ENCODE measurements around the gene IL20RA.

Gene IL20RA, protein sequence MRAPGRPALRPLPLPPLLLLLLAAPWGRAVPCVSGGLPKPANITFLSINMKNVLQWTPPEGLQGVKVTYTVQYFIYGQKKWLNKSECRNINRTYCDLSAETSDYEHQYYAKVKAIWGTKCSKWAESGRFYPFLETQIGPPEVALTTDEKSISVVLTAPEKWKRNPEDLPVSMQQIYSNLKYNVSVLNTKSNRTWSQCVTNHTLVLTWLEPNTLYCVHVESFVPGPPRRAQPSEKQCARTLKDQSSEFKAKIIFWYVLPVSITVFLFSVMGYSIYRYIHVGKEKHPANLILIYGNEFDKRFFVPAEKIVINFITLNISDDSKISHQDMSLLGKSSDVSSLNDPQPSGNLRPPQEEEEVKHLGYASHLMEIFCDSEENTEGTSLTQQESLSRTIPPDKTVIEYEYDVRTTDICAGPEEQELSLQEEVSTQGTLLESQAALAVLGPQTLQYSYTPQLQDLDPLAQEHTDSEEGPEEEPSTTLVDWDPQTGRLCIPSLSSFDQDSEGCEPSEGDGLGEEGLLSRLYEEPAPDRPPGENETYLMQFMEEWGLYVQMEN

DNA sequence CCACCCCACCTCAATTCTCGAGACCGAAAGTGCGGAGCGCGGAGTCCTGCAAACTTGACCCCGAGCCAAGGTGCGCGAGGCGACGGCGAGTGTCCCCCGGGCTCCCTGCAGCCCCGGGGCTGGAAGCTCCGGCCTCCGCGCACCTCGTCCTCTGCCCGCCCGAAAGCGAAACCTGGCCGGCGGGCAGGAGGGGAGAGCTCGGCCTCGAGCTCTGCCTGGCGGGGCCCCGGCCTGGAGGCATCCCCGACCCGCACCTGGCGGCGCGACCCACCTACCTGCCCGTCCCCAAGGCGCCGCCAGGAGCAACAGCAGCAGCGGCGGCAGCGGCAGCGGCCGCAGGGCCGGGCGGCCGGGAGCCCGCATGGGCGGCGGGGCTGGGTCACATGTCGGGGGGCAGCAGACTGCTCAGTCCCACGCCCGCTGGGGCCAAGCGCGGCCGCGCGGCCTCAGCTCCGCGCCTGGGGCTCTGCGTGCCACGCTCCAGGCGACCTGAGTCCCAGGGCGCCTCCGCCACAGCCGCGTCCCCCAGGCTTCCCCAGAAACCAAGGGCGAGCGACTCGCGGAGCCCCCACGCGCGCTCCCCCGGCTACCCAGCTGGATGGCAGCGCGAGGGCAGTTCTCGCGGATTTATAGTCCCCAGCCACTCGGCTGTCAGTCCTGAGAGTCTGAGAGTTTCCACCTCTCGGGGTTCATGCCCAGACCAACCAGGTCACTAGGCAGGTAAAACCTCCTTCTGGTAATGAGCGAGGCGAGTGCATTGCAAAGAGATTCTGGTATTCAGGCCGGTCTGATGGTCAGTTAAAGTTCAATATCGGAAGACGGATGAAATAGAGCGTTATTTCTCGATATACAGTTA lies at the start of gene IL20RA:
IL20RA (minus strand) TSS at position 600 of the 856 bp plus-strand sequence; CDS start at position 363, 237 bp downstream.
- peak within 1 kb of the TSS; percentile 76 for H3K4me3 ChIP-seq (ENCODE audit: low read length)
- DNase-seq (ENCODE audit: low read depth): no peak
- TF ChIP-seq, protein P1, sequence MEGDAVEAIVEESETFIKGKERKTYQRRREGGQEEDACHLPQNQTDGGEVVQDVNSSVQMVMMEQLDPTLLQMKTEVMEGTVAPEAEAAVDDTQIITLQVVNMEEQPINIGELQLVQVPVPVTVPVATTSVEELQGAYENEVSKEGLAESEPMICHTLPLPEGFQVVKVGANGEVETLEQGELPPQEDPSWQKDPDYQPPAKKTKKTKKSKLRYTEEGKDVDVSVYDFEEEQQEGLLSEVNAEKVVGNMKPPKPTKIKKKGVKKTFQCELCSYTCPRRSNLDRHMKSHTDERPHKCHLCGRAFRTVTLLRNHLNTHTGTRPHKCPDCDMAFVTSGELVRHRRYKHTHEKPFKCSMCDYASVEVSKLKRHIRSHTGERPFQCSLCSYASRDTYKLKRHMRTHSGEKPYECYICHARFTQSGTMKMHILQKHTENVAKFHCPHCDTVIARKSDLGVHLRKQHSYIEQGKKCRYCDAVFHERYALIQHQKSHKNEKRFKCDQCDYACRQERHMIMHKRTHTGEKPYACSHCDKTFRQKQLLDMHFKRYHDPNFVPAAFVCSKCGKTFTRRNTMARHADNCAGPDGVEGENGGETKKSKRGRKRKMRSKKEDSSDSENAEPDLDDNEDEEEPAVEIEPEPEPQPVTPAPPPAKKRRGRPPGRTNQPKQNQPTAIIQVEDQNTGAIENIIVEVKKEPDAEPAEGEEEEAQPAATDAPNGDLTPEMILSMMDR (conservative IDR thresholded peaks at IDR 0.05; ENCODE audit: low read length): no peak

DNA sequence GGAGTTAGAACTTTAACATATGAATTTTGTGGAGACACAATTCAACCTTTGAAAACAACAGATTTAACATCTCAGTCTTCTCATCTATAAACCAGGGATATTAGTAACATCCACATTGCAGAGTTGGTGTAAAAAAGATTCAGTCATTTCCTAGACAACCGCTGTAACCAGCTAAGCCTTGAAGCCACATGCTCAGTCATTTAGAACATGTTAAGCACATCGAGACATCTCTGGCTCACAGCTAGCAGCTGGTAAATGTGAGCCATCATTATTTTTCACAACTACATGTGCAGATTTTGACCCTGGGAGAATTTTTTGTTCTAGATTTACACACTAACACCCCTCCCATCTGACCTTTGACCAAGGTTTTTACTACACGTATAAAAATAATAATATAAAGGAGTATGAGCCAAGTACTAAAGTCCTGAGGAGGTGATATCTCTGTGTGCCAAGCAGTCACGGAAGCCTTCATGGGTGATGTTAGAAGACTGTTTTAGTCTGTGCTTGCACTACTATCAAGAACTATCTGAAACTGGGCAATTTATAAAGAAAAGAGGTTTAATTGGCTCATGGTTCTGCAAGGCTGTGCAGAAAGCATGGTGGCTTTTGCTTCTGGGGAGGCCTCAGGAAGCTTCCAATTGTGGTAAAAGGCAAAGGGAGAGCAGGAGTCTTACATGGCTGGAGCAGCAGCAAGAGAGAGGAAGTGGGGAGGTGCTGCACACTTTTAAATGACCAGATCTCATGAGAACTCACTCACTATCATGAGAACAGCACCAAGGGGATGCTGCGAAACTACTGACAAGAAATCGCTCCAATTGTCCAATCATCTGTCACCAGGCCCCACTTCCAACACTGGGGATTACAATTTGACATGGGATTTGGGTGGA lies 48.7 kb upstream of the IL20RA start:
- H3K4me3 ChIP-seq (ENCODE audit: low read length): no peak overlapping the region
- TF ChIP-seq, protein P1 (conservative IDR thresholded peaks at IDR 0.05; ENCODE audit: low read length): no peak
- DNase-seq (ENCODE audit: low read depth): no peak

DNA sequence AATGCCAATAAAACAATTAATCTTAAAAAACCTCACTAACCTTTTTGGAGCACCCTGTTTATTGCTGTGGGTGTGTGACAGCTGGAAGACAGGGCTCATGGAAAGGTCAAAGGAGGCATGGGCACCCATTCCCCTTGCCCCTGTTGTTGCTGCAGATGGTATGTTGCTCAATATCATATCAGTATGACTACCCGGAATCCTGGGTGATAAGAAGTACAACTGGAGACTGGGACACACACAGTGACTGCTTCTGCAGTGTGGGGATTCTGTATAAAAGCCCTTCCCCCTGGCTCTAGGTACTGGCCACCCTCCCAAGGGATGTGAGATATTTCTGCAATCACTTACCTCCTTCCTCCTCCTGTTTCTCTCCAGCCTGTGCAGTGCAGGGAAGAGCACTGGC lies 47.3 kb upstream of the IL20RA start:
- no peak overlapping the region for H3K4me3 ChIP-seq (ENCODE audit: low read length)
- TF ChIP-seq, protein P1 (conservative IDR thresholded peaks at IDR 0.05; ENCODE audit: low read length): no peak
- no peak for DNase-seq (ENCODE audit: low read depth)

DNA sequence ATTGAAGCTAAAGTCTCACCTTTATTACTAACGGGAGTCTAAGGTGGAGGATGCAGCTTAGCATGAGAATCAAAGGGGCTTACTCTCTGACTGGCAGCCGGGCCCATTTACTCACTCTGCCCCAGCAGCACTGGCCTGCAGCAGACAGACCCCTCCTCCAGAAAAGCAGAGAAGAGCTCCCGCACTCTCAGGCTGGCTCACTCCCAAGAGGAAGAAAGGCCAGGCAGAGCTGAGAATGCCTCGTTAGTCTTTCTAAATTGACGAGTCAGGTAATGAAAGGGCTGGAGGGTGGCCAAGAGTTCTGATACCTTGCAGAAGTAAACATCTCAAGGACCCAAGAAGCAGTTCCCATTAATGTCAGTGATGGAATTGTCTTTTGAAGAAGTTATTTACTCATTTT lies 44.5 kb upstream of the IL20RA start:
- no peak for DNase-seq (ENCODE audit: low read depth)
- H3K4me3 ChIP-seq (ENCODE audit: low read length): no peak overlapping the region
- TF ChIP-seq, protein P1 (conservative IDR thresholded peaks at IDR 0.05; ENCODE audit: low read length): no peak

DNA sequence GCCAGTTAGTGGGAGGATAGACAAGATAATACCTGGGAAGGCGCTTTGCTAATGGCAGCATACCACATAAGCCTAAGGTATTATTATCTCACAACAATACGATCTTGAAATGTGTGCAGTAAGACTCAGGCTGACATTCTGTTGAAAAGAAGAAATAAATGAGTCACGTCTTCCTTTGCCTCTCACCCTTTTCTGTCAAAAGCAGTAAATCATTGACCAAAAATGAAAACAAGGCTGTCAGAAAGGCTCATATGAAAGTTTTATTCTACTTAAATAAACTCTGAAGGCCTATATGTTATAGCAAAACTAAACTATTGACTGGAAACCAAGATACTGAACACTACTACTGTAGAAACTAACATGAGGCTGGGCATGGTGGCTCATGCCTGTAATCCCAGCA lies 43.1 kb upstream of the IL20RA start:
- H3K4me3 ChIP-seq (ENCODE audit: low read length): no peak overlapping the region
- no peak for DNase-seq (ENCODE audit: low read depth)
- TF ChIP-seq, protein P1 (conservative IDR thresholded peaks at IDR 0.05; ENCODE audit: low read length): no peak

DNA sequence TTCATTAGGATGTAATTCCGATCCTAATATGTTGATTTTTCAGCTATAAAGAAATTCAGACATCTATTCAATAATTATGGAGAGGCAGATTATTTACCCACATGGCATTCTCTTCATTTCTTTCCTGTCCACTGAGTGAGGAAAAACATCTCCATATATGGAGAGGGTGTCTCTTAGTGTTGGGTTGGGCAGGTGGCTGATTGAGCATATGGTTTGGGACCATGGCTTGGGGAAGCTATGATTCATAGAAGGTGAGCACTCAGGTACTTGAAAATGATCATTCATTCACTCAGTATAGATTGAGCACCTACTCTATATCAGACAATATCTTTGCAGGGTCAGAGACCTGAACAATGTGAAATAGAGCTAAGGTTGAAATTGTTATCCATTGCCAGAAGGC lies 41.3 kb upstream of the IL20RA start:
- TF ChIP-seq, protein P1 (conservative IDR thresholded peaks at IDR 0.05; ENCODE audit: low read length): no peak
- no peak for DNase-seq (ENCODE audit: low read depth)
- H3K4me3 ChIP-seq (ENCODE audit: low read length): no peak overlapping the region

All from AG10803 (cell line).